IPS-18a (cell line): ENCODE measurements around the gene PKM.

ENCODE experiments used
- H3K27ac ChIP-seq: one replicate; pipeline ENCODE4 v1.5.1; 2013; ENCODE audit warnings: low read length
- H3K27me3 ChIP-seq: one replicate; pipeline ENCODE4 v1.6.1; 2013; ENCODE audit warnings: mild to moderate bottlenecking, low read length; ENCODE audit not compliant: control insufficient read depth, insufficient read depth
- H3K36me3 ChIP-seq: one replicate; pipeline ENCODE4 v1.6.1; 2013; ENCODE audit warnings: low read depth, low read length; ENCODE audit not compliant: control insufficient read depth
- H3K4me1 ChIP-seq: one replicate; pipeline ENCODE4 v1.6.1; 2013; ENCODE audit warnings: low read depth, low read length; ENCODE audit not compliant: control insufficient read depth
- H3K4me3 ChIP-seq: one replicate; pipeline ENCODE4 v1.5.1; 2013; ENCODE audit warnings: low read length
- H3K9ac ChIP-seq: one replicate; pipeline ENCODE4 v1.6.1; 2013; ENCODE audit warnings: mild to moderate bottlenecking, low read length, moderate library complexity
- H3K9me3 ChIP-seq: one replicate; pipeline ENCODE4 v1.6.1; 2013; ENCODE audit warnings: low read depth, low read length; ENCODE audit not compliant: control insufficient read depth

Gene PKM

GRCh38 chr15:72207558-72208085 is 23.4 kb downstream of the PKM start:
- no peak overlapping the region for H3K27ac ChIP-seq
- no peaks in the 10 kb centered on the region for H3K27me3 ChIP-seq
- no peaks in the 10 kb centered on the region for H3K9me3 ChIP-seq
- no peak overlapping the region for H3K9ac ChIP-seq
- H3K4me3 ChIP-seq, result no peak overlapping the region
- peaks cover 95% of the 10 kb centered on the region for H3K36me3 ChIP-seq
- no peaks in the 10 kb centered on the region for H3K4me1 ChIP-seq

DNA sequence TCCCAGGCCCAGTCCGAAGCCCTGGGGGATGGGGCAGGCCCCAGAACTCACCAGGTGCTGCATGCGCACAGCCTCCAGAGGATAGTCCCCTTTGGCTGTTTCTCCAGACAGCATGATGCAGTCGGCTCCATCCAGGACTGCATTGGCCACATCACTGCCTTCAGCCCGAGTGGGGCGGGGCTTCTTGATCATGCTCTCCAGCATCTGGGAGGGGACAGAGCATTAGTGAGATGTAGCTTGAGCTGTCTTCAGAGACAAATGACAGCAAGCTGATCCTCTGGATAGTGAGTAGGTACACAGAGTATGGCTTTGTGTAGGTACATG is 24.4 kb downstream of the PKM start:
- no peak overlapping the region for H3K9ac ChIP-seq
- H3K36me3 ChIP-seq, result peaks cover 95% of the 10 kb centered on the region
- no peaks in the 10 kb centered on the region for H3K4me1 ChIP-seq
- H3K9me3 ChIP-seq, result no peaks in the 10 kb centered on the region
- no peaks in the 10 kb centered on the region for H3K27me3 ChIP-seq
- no peak overlapping the region for H3K27ac ChIP-seq
- no peak overlapping the region for H3K4me3 ChIP-seq

DNA sequence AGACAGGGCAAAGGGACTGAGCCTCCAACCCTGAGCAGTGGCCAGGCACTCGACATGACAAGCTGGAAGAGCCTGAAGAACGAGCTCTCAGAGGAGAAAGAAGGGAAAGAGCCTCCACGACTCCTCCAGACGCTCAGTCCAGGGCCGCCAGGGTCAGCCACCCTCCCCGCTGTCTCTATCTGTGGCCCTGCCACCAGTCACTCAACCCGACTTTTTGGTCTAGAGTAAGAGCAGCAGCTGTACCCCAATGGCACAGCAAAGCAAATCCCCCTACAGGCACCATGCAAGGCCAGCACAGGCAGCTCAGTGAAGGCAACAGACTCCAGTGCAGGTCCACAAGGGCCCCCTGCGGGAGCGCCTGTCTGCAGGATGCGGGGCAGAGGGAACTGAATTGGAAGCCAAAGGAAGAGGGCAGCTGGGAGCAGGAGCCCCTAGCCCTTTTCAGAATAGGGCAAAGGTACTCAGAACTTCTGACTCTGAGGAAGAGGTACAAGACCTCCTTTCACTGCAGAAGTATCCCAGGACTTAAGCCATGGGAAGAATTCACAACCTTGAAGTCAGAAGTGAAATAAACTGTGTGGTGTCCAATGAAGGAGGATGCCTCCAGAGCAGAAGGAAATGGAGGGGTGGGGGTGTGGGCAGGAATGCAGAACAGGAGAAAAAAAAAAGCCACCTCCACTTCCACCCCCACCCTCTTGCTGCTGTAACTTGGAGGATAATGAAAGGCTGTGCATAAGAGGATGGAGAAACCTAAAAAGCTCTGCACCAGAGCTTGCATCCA is 24.9 kb downstream of the PKM start:
- no peak overlapping the region for H3K27ac ChIP-seq
- peaks cover 96% of the 10 kb centered on the region for H3K36me3 ChIP-seq
- no peak overlapping the region for H3K4me3 ChIP-seq
- H3K4me1 ChIP-seq, result no peaks in the 10 kb centered on the region
- no peaks in the 10 kb centered on the region for H3K9me3 ChIP-seq
- no peaks in the 10 kb centered on the region for H3K27me3 ChIP-seq
- H3K9ac ChIP-seq, result no peak overlapping the region

DNA sequence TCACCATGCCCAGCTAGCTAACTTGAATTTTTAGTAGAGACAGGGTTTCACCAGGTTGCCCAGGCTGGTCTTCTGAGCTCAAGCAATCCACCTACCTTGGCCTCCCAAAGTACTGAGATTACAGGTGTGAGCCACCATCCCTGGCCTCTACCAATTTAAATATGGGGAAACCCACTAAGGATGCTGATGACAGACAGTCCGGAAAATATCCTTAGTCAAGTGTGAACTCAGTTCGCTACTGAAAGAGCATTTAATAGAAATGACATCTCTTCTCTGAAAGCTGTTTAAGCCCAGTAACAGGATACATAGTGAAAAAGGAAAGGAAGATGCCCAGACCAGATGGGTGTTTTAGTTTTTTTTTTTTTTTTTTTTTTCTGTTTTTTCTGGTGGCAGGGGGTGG is 25.7 kb downstream of the PKM start:
- Histone ChIP-seq H3K4me3 (no peak overlapping the region), H3K36me3 (peaks cover 98% of the 10 kb centered on the region), H3K9me3 (no peaks in the 10 kb centered on the region), H3K9ac (no peak overlapping the region), H3K4me1 (no peaks in the 10 kb centered on the region), H3K27me3 (no peaks in the 10 kb centered on the region), H3K27ac (no peak overlapping the region)

DNA sequence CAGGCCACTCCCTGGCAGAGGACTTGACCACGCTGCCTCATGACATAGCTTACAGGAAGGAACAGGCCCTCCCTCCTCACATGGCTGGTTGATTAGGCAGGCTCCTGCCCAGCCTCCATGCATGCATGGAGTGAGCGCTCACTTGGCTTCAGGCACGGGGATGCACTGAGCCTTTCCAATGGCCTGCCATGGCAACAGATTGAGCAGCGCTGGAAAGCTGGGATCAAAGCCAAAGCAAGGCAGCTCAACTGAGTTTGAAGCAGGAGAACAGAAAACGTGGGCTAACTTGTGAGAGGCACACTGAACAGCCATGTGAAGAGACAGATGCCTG is 27.5 kb downstream of the PKM start:
- Histone ChIP-seq H3K4me1 (no peaks in the 10 kb centered on the region), H3K27ac (no peak overlapping the region), H3K4me3 (no peak overlapping the region), H3K9ac (no peak overlapping the region), H3K9me3 (no peaks in the 10 kb centered on the region), H3K36me3 (peaks cover 96% of the 10 kb centered on the region), H3K27me3 (peaks cover 3% of the 10 kb centered on the region)

DNA sequence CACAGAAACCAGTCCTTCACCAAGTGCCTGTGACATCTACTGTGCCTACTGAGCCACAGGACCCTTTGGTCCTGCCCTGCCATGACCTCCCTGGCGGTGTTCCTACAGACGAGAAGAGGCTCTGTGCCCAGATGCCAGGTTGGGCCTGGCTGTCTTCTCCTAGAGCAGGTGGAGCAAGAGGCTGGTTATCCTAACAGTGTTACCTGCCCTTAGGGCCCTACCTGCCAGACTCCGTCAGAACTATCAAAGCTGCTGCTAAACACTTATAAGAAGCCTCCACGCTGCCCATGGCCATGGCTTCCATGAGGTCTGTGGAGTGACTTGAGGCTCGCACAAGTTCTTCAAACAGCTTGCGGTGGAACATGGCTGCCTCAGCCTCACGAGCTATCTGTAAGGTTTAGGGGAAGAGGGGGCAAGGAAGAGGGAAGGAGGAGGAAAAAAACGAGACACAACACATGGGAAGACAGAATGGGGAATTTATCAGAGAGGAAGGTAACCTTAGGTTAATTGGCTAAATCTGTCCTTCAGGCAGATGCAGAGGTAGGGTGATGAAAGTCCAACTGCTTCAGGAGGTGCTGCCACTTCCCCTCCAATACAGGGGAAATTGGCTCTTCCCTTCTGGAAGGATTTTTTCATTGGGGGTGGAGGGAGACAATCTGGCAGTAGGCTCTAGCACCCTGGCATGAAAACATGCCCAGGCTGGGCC is 28.0 kb downstream of the PKM start:
- peaks cover 8% of the 10 kb centered on the region for H3K27me3 ChIP-seq
- peaks cover 90% of the 10 kb centered on the region for H3K36me3 ChIP-seq
- H3K4me1 ChIP-seq, result no peaks in the 10 kb centered on the region
- H3K4me3 ChIP-seq, result no peak overlapping the region
- no peak overlapping the region for H3K27ac ChIP-seq
- H3K9ac ChIP-seq, result no peak overlapping the region
- no peaks in the 10 kb centered on the region for H3K9me3 ChIP-seq

- H3K36me3 ChIP-seq, result peaks cover 84% of the 10 kb centered on the region
- H3K9me3 ChIP-seq, result no peaks in the 10 kb centered on the region
- H3K4me3 ChIP-seq, result no peak overlapping the region
- no peaks in the 10 kb centered on the region for H3K4me1 ChIP-seq
- H3K27ac ChIP-seq, result no peak overlapping the region
- H3K9ac ChIP-seq, result no peak overlapping the region
- H3K27me3 ChIP-seq, result peaks cover 12% of the 10 kb centered on the region
Measured at GRCh38 chr15:72202302-72202701, 28.7 kb downstream of the PKM start.

GRCh38 chr15:72201391-72201921 is 29.5 kb downstream of the PKM start:
- Histone ChIP-seq H3K36me3 (peaks cover 75% of the 10 kb centered on the region), H3K9ac (no peak overlapping the region), H3K27ac (no peak overlapping the region)

DNA sequence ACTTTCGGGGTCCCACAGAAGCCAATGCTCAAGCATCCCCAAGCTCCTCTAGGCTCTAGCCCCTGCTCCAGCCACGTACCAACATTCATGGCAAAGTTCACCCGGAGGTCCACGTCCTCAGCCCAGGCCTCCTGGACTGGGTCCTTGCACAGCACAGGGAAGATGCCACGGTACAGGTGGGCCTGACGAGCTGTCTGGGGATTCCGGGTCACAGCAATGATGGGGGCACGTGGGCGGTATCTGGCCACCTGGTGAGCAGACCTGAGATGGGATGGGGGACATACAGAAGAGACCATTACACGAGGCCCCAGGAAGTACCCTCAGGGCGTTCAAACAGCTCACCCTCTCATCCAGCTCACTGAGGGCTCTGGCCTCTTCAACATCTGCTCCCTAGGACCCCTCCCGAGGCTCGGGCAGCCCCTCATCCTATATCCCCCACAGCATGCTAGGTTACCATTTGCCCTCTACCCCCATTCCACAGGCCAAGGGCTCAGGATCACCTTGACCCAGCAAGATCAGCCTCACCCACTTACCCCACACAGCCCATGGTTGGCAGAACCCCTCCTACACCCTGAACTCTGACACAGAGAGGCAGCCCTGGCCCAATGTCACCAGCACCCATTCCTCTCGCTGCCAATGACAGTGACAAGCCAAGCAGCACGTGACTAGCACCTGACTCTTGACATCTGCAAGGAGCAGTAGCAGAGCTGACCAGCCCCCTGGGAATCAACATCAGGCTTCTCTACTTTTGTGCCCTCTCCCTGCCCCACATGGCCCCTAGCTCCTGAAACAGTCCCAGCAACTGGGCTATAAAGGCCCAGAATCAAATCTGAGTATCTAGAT is 30.4 kb downstream of the PKM start:
- H3K27ac ChIP-seq, result no peak overlapping the region
- H3K36me3 ChIP-seq, result peaks cover 67% of the 10 kb centered on the region

More at GRCh38 chr15:72201391-72201921, 29.5 kb downstream of the PKM start:
- Histone ChIP-seq H3K4me1 (peaks cover 4% of the 10 kb centered on the region), H3K27me3 (peaks cover 20% of the 10 kb centered on the region), H3K4me3 (no peak overlapping the region), H3K9me3 (no peaks in the 10 kb centered on the region)

DNA sequence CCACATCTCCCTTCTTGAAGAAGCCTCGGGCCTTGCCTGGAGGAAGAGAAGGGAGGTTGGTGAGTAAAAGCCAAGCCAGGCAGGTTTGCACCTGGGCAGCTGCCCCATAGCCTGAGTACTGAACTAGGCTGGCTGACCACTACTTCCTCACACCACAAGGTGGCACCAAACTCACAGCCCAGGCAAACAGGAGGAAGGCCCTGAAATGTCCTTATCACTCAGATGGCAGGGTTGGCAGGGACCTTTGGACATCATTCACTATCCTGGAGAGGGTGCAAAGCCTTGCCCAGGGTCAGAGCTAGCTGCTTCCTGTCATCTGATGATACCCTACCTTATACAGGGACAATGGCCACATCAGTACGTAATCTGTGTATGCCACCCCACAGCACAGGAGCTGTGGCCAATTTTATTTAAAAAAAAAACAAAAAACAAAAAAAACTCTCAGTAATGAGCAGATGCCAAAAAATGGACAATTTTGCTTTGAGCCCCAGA is 31.2 kb downstream of the PKM start:
- peaks cover 4% of the 10 kb centered on the region for H3K4me1 ChIP-seq
- H3K9me3 ChIP-seq, result no peaks in the 10 kb centered on the region
- peaks cover 31% of the 10 kb centered on the region for H3K27me3 ChIP-seq
- no peak overlapping the region for H3K4me3 ChIP-seq
- peaks cover 58% of the 10 kb centered on the region for H3K36me3 ChIP-seq
- H3K9ac ChIP-seq, result no peak overlapping the region
- no peak overlapping the region for H3K27ac ChIP-seq

More for the DNA sequence above, 30.4 kb downstream of the PKM start:
- Histone ChIP-seq H3K4me3 (no peak overlapping the region), H3K27me3 (peaks cover 27% of the 10 kb centered on the region), H3K9me3 (no peaks in the 10 kb centered on the region), H3K9ac (no peak overlapping the region), H3K4me1 (peaks cover 4% of the 10 kb centered on the region)

DNA sequence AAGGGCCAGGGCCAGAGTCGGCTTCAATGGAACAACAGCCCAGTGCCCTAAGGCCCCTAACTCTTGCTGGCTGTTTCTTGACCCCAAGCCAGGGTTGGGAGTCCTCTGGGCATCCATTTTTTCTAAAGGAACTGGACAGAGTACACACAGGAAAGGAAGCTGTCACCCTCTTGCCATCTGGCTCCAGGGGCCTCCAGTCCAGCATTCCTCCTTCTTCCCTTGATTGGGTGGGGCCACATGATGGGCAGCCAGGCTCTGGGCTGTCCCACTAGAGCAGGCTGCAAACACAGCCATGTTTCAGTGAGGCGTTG is 31.8 kb downstream of the PKM start:
- peaks cover 31% of the 10 kb centered on the region for H3K27me3 ChIP-seq
- H3K9ac ChIP-seq, result no peak overlapping the region
- H3K4me3 ChIP-seq, result no peak overlapping the region
- peaks cover 52% of the 10 kb centered on the region for H3K36me3 ChIP-seq
- H3K27ac ChIP-seq, result no peak overlapping the region
- H3K4me1 ChIP-seq, result peaks cover 4% of the 10 kb centered on the region
- no peaks in the 10 kb centered on the region for H3K9me3 ChIP-seq
